Amniotic stem cell (primary cell): ENCODE results near the gene CXCR5.
A peak's percentile ranks its signal among the peaks of the same experiment; 100 is the strongest.

Source experiments
- DNase-seq: peaks from one replicate; lab custom pipeline; 2025; lab: John Stamatoyannopoulos, UW

The CXCR5 gene

GRCh38 chr11:118912742-118913410, 29.2 kb downstream of the CXCR5 start:
- no peak for DNase-seq

- DNase-seq, result no peak
Measured at GRCh38 chr11:118913411-118914125, 29.9 kb downstream of the CXCR5 start.

DNA sequence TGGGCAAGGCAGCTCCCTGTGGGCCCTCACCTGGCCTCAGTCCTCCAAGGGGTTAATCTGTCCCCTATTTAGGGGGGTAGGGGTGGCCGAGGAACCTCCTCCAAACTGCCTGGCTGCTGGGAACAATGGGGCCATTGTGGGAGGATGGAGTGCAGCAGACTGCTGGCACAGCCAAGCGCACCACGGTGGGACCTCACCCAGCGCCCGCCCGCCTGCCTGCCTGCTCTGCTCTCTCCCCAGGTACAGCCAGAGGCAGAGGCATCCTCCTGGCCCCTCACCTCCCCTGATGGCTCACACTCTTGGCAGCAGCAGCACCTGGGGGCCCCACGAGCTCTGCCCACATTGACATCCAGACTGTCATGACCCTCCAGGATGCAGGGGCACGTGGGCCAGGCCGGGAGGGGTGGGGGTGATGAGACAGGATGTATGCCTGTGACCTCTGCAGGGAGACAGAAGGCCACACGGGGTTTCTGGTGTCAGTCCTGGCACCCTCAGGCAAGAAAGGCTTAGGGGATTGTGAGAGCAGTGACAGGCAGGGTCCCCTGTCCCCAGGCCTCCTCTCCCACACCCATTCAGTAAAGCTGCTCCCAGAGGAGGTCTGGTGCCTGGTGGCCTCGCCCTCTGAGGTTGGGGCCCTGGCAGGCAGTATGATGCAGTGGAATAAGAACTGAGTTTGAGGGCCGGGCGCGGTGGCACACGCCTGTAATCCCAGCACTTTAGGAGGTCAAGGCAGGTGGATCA, 30.7 kb downstream of the CXCR5 start:
- DNase-seq, result no peak

GRCh38 chr11:118914987-118915386, 31.3 kb downstream of the CXCR5 start:
- no peak for DNase-seq

- DNase-seq, result no peak
Measured at GRCh38 chr11:118915396-118915795, 31.7 kb downstream of the CXCR5 start.

DNA sequence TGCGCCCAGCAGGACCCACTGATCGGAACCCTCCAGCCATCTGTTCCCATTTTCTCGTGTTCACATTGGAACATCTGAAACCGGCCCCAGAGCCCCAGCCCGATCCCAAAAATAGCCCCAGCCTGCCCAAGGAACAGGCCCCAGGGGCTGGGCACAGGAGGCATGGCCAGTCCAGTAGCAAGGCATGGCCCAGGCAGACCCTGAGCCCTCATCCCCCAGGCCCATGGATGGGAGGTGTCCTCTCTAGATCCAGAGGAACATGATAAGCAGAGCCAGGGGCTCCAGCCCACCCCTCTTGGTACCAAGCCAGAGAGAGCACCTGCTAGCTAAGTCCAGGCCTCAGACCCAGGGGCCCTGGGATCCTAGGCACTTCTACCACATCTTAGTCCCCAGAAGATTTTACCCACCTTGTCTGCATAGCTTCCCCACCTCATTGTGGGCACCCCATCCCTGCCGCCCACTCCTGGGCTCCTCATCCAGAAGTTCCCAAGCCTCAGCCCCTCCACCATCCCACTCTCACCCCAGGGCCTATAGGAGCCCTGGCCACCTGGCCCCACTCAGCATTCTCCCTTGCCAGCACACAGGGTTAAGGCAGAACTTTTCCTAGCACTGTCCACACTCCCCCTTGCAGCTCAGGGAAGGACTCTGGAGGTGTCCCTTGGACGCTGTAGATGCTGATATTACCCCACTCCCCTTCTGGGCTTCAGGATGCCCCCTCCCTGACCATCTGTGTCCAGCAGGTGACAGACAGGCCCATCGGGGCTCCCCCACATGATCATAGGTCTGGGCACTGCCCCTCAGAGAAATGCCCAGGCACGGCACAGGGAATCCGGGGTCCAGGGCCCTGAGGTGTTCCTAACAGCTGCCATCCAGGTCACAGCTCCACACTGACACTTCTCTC, 32.5 kb downstream of the CXCR5 start:
- DNase-seq, result no peak

DNA sequence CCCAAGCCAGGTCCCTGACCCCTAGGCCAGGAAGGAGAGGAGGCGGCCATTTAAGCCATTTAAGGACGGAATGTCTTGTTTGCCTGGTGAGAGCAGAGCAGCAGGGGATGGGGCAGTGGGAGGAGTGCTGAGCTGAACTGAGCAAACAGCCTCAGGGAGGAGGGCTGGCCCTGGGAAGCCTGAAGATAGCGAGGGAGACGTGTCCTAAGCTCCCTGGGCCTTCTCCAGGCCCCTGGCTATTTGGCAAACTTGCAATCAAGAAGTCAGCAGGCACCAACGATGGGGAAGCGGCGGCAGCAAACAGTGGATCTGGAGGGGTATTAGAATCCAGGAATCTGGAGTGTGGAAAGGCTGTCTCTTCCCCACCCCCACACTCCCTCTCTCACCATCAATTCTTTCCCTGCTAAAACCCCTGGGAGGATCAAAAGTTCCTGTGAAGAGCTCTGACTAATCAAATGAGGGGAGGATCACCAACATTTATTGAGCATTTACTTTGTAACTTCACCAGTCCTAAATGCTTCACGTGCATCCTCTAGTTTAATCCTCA, 33.2 kb downstream of the CXCR5 start:
- peak; percentile 79 for DNase-seq

DNA sequence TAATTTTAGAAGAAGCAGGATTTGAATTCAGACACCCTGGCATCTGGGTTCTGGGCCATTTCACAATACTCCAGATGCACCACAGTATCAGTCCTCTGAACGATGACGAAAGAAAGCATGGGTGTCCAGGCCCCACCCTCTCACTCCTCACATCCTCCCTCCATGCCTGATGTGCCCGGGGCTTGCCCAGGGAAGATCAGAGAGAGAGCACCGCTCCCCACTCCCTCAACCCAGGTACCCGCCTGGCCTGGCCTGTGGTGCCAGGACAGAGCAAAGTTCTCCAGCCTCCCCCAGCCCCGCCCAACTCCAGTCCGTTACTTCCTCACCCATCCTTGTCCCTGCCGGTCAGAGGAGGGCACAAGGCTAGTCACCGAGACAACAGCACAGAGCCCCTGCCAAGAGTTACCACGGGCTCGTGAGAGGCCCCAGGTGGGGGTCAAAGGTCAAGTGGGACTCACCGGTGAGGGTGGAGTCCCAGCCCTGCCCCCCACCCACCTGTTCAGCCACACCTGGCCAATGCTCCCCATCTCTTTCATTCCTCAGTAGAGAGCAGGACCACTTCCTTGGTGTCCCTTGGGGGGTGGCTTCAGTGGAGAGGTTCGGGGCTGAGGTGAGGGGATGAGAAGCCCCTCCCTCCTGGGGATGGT, 33.9 kb downstream of the CXCR5 start:
- peak; percentile 50 for DNase-seq

- DNase-seq, result peak; percentile 52
Measured at GRCh38 chr11:118918128-118918685, 34.5 kb downstream of the CXCR5 start.

- no peak for DNase-seq
Measured at GRCh38 chr11:118918686-118919280, 35.1 kb downstream of the CXCR5 start.

DNA sequence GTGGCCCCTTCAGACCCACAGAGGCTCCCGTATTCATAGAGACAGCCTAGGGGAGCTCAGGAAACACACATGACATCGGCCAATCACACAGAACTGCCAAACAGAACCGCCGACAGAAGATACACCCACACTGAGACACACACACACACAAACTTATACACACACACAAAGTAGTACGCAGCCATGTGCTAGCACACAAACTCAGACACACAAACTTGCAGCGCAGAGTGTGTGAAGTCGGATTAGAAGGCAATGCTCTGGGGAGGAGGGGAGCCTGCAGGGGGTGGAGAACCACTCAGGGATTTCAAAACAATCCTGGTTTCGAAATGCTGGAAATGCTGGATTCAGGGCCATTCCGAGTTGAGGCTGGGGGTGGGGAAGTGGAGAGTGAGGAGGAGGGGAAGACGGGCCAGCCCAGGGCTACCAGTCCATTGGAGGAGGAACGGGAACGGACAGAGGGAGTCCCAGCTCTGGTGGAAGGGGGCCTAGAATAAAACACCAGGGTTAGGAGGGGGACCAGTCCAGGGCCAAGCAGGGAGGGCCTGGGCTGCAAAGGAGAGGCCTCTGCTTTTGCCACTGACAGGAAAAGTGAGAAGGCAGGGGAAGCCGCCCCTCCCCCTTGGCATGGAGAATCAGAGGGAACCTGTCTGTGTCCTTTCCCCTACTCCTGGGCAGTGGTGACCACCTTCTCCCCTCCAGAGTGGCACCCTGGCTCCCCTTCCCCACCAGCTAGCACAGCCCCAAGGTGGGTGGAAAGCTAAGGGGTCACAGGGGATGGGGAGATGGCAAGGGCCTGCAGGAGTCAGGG, 37.6 kb downstream of the CXCR5 start:
- no peak for DNase-seq

- no peak for DNase-seq
Measured at GRCh38 chr11:118921929-118922744, 38.4 kb downstream of the CXCR5 start.

GRCh38 chr11:118922745-118923627, 39.3 kb downstream of the CXCR5 start:
- DNase-seq, result no peak

- DNase-seq, result no peak
Measured at GRCh38 chr11:118923721-118924587, 40.3 kb downstream of the CXCR5 start.

DNA sequence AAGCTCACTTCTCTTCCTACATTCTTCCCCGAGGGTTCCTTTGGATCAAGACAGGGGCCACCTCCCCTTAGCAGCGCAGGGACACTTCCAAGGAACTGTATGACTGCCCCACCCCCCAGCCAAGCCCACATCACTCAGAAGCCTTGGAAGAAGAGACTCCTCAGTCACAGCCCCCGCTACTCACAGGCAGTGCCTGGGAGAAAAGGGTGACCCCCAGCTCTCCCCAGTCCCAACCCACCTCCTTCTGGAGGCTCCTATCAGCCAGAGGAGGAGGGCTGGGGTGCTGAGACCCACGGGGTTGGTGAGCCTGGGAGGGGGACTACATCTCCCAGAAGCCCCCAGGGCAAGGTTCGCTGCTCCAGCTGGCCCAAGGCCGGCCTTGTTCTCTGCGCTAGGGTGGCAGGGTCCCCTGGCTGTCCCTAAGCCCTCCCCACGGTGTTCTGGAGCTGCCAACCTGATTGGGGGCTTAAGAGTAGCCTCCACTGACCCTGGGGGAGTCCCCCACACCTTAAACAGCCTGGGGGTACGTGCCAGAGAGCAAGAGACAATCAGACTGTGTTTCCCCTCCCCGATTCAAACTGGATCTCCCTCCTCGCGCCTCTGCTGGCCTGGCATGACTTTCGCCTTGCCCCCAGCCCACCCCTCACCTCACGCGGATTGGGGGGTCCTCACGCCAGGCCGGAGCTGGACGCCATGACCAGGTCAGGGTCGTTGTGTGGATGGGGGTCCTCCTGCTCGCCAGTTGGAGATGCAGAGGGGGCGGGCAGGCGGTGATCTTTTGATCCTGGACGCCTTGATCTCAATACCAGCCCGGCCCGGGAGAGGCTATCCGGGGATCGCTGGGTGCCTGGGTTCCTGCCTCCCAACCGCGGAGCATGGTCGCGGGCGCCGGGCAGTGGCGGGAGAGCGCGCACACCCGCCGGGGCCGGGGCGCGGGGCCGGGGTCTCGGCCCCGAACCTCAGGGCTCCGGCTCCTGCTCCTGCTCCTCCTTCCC, 41.2 kb downstream of the CXCR5 start:
- no peak for DNase-seq
